Measurements from ENCODE around the gene ACSS2.
"Not testable (repeated sequence)": the region's sequence is repeated elsewhere in the genome, so short reads cannot be mapped to it uniquely, and the experiment has no call there.

ACSS2 gene

GRCh38 chr20:34895465-34895864 lies 19.1 kb downstream of the ACSS2 start:
- H3K9me2 ChIP-seq (replicated peaks; ENCODE audit: insufficient read depth, low read length), result no peaks in the 10 kb centered on the region
- no peak overlapping the region for H3K27ac ChIP-seq (ENCODE audit: low read length)
- H3F3A ChIP-seq (ENCODE audit: insufficient read depth, low read length), result no peaks in the 10 kb centered on the region
- no peaks in the 10 kb centered on the region for H3K36me3 ChIP-seq (replicated peaks; ENCODE audit: insufficient read depth, low read length)
- H4K20me1 ChIP-seq (ENCODE audit: insufficient read depth, low read length), result no peaks in the 10 kb centered on the region
- H3K27me3 ChIP-seq (replicated peaks; ENCODE audit: insufficient read depth, low read length), result no peaks in the 10 kb centered on the region
- H2AFZ ChIP-seq (ENCODE audit: low read length), result no peak overlapping the region
- H3K9ac ChIP-seq (ENCODE audit: low read length), result no peak overlapping the region
- no peak for DNase-seq
- H3K4me3 ChIP-seq (ENCODE audit: low read length), result no peak overlapping the region
- no peaks in the 10 kb centered on the region for H3K9me3 ChIP-seq (replicated peaks; ENCODE audit: insufficient read depth, low read length)
- H3K4me1 ChIP-seq (ENCODE audit: low read length), result no peaks in the 10 kb centered on the region
- TF ChIP-seq EZH2phosphoT487 (IDR thresholded peaks at IDR 0.05; ENCODE audit: low read length), result no peak
- no peak for TF ChIP-seq CTCF (IDR thresholded peaks at IDR 0.05; ENCODE audit: low read length)
- no peak for TF ChIP-seq EZH2 (optimal IDR thresholded peaks at IDR 0.05; ENCODE audit: low read depth, low read length)
- H3K79me2 ChIP-seq (ENCODE audit: low read length), result no peaks in the 10 kb centered on the region
- H3K4me2 ChIP-seq (ENCODE audit: low read depth, low read length), result no peak overlapping the region

GRCh38 chr20:34896086-34896621 lies 19.7 kb downstream of the ACSS2 start:
- Histone ChIP-seq H3K4me2 (ENCODE audit: low read depth, low read length) (no peak overlapping the region), H3K9me2 (replicated peaks; ENCODE audit: insufficient read depth, low read length) (no peaks in the 10 kb centered on the region), H3K79me2 (ENCODE audit: low read length) (no peaks in the 10 kb centered on the region), H3K9ac (ENCODE audit: low read length) (no peak overlapping the region), H3K9me3 (replicated peaks; ENCODE audit: insufficient read depth, low read length) (no peaks in the 10 kb centered on the region), H2AFZ (ENCODE audit: low read length) (no peak overlapping the region), H4K20me1 (ENCODE audit: insufficient read depth, low read length) (no peaks in the 10 kb centered on the region), H3K4me3 (ENCODE audit: low read length) (no peak overlapping the region), H3K36me3 (replicated peaks; ENCODE audit: insufficient read depth, low read length) (no peaks in the 10 kb centered on the region), H3K27ac (ENCODE audit: low read length) (no peak overlapping the region), H3K4me1 (ENCODE audit: low read length) (no peaks in the 10 kb centered on the region), H3F3A (ENCODE audit: insufficient read depth, low read length) (no peaks in the 10 kb centered on the region), H3K27me3 (replicated peaks; ENCODE audit: insufficient read depth, low read length) (no peaks in the 10 kb centered on the region)
- DNase-seq, result no peak
- no peak for TF ChIP-seq EZH2 (optimal IDR thresholded peaks at IDR 0.05; ENCODE audit: low read depth, low read length)
- TF ChIP-seq CTCF (IDR thresholded peaks at IDR 0.05; ENCODE audit: low read length), result no peak
- no peak for TF ChIP-seq EZH2phosphoT487 (IDR thresholded peaks at IDR 0.05; ENCODE audit: low read length)

- H3K36me3 ChIP-seq (replicated peaks; ENCODE audit: insufficient read depth, low read length); H3F3A ChIP-seq (ENCODE audit: insufficient read depth, low read length); H2AFZ ChIP-seq (ENCODE audit: low read length); H3K9me3 ChIP-seq (replicated peaks; ENCODE audit: insufficient read depth, low read length); H3K27me3 ChIP-seq (replicated peaks; ENCODE audit: insufficient read depth, low read length); H3K4me1 ChIP-seq (ENCODE audit: low read length); H3K79me2 ChIP-seq (ENCODE audit: low read length); DNase-seq; H3K9ac ChIP-seq (ENCODE audit: low read length); H3K9me2 ChIP-seq (replicated peaks; ENCODE audit: insufficient read depth, low read length); H3K4me2 ChIP-seq (ENCODE audit: low read depth, low read length); H3K4me3 ChIP-seq (ENCODE audit: low read length); H3K27ac ChIP-seq (ENCODE audit: low read length); H4K20me1 ChIP-seq (ENCODE audit: insufficient read depth, low read length): not testable (repeated sequence)
These were observed 21.7 kb downstream of the ACSS2 start for GRCh38 chr20:34898129-34898528.

- not testable (repeated sequence) for H2AFZ ChIP-seq (ENCODE audit: low read length); H3K9me3 ChIP-seq (replicated peaks; ENCODE audit: insufficient read depth, low read length)
These were observed 22.3 kb downstream of the ACSS2 start for GRCh38 chr20:34898731-34899130.

More at GRCh38 chr20:34898731-34899130, 22.3 kb downstream of the ACSS2 start:
- not testable (repeated sequence) for H3K9me2 ChIP-seq (replicated peaks; ENCODE audit: insufficient read depth, low read length); H4K20me1 ChIP-seq (ENCODE audit: insufficient read depth, low read length); H3K27ac ChIP-seq (ENCODE audit: low read length); H3K79me2 ChIP-seq (ENCODE audit: low read length); H3K4me3 ChIP-seq (ENCODE audit: low read length); H3K27me3 ChIP-seq (replicated peaks; ENCODE audit: insufficient read depth, low read length); H3K9ac ChIP-seq (ENCODE audit: low read length); H3K4me1 ChIP-seq (ENCODE audit: low read length); DNase-seq; H3K4me2 ChIP-seq (ENCODE audit: low read depth, low read length); H3K36me3 ChIP-seq (replicated peaks; ENCODE audit: insufficient read depth, low read length); H3F3A ChIP-seq (ENCODE audit: insufficient read depth, low read length)
